ENCODE results near the gene IL25. TPM values are rescaled to one million over a fixed set of nuclear protein-coding genes. Genes with fewer than 3 reads are reported as not detected.

IL25 gene
- total and polyA plus RNA-seq, 8 donors: not detected

GRCh38 chr14:23348297-23348655, 24.3 kb upstream of the IL25 start:
- no peaks in the 10 kb centered on the region for H3K27me3 ChIP-seq
- no peaks in the 10 kb centered on the region for H3K36me3 ChIP-seq
- no peaks in the 10 kb centered on the region for H3K9me3 ChIP-seq
- ATAC-seq (no peak), FAIRE-seq (no peak), DNase-seq (no peak)
- H3K27ac ChIP-seq: no peak overlapping the region
- TF ChIP-seq CTCF (IDR thresholded peaks at IDR 0.05): no peak
- intact Hi-C loops (cut with DNase I): no loop called here
- no peak overlapping the region for H3K4me3 ChIP-seq
- peaks cover 0 to 4% (median 0%) of the 10 kb centered on the region in 3 donors for H3K4me1 ChIP-seq
- 89 to 91% methylated on average over 6 of the region's 6 CpGs for WGBS, 2 donors

- no peak for TF ChIP-seq CTCF (IDR thresholded peaks at IDR 0.05)
- intact Hi-C loops (cut with DNase I): no loop called here
- ATAC-seq: no peak
These were observed 23.3 kb upstream of the IL25 start for GRCh38 chr14:23349156-23349845.

DNA sequence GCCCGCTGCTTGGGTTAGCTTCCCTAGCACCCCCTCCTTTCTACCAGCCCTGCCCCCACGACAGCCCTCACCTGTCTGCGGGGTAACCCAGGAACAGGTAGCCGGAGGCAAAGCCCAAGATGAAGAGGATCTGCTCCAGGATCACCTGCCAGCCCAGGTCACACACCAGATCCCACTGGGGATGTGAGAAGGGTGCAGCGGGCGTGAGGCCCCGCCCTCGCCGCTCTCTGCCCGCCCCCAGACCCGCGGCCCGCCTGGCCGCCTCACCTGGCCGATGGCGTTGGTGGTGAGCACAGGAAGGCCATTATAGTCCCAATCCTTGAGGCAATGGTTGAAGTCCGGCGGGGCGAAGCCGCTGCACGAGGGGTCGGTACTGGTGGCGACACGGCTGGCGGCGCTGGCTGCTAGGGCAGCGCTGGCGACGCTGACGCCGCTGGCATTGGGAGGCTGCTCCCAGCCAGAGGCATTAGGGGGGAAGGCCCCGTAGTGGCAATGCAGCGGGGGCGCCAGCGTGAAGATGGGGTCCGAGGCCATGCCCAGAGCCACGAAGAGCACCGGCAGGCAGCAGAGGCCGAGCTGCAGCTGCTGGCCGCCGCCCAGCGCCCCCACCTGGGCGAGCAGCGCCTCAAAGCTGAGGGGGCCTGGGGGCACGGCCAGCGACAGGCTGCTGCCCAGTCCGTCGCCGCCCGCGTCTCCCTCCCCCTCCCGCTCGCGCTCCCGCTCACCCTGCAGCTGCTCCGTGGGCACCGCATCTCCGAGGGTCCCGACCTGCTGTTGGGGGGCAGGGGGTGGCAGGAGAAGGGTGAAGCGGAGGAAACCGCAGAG, 20.7 kb upstream of the IL25 start:
- intact Hi-C loops (cut with DNase I): no loop called here
- H3K9me3 ChIP-seq: no peaks in the 10 kb centered on the region
- H3K4me1 ChIP-seq: peaks cover 0 to 4% (median 0%) of the 10 kb centered on the region in 3 donors
- H3K36me3 ChIP-seq: no peaks in the 10 kb centered on the region
- DNase-seq (peak in 1 of 6 donors; percentile 67), FAIRE-seq (no peak), ATAC-seq (peak; percentile 51 to 73 (median 70))
- H3K27me3 ChIP-seq: no peaks in the 10 kb centered on the region
- no peak for TF ChIP-seq CTCF (IDR thresholded peaks at IDR 0.05)
- no peak overlapping the region for H3K27ac ChIP-seq
- WGBS, 2 donors: 16% methylated on average over 45 to 61 of the region's 61 CpGs
- peak overlapping the region; percentile 39 to 70 (median 60) for H3K4me3 ChIP-seq

More at GRCh38 chr14:23349156-23349845, 23.3 kb upstream of the IL25 start:
- Histone ChIP-seq H3K27ac (no peak overlapping the region), H3K36me3 (no peaks in the 10 kb centered on the region), H3K27me3 (no peaks in the 10 kb centered on the region), H3K9me3 (no peaks in the 10 kb centered on the region), H3K4me3 (no peak overlapping the region), H3K4me1 (peaks cover 0 to 4% (median 0%) of the 10 kb centered on the region in 3 donors)
- 79 to 80% methylated on average over 8 of the region's 8 CpGs for whole genome bisulfite sequencing, 2 donors
- no peak for FAIRE-seq
- no peak for DNase-seq

DNA sequence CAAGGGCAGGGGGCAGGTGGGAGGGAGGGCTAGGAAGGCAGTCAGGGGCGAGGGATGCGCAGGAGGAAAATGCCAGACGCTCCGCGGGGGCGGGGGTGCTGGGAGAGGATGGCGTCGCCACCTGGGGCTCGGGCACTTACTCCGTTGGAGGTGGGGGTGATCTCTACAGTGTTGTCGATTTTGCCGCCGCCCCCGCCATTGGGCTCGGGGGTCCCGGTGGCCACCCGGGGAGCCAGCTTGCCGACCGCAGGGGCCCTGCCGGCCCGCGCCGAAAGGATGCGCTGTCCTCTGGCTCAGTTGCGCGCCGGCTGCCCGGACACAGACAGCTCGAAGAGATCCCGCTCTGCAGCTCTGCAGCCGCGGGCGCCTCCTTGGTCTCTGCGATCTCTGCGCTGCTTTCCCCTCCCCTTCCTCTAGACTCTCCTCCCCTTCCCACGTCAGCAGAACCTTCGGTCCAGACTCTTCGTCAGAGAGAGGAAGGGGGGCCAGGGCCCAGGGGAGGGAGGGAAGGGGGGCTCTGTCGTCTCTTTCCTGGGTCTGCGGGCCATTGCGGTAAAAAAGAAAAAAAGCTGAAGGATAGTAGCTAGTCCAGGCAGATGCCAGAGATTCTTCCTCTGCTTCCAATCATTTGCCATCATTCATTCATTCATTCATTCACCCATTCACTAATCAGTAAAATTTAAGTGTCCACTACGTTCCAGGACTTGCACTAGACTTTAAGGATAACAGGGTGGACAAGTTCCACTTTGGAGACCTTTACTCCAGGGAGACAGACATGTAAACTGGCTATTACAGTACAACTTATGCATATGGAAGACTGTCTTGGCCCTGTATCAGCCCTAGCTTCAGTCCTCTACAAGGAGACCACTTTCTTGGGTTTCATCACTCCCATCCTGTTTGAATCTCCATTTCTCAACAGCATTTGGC, 19.8 kb upstream of the IL25 start, which contains the start of gene SLC22A17:
TSS of gene SLC22A17 (minus strand) at position 382 of the 927 bp plus-strand sequence.
- Histone ChIP-seq H3K4me3 (peak within 1 kb of the TSS; percentile 39 to 70 (median 60)), H3K9me3 (no peaks in the 10 kb centered on the region), H3K36me3 (no peaks in the 10 kb centered on the region), H3K27ac (no peak within 1 kb of the TSS), H3K27me3 (no peaks in the 10 kb centered on the region), H3K4me1 (peaks cover 0 to 4% (median 0%) of the 10 kb centered on the region in 3 donors)
- FAIRE-seq (no peak), ATAC-seq (peak; percentile 92 to 96 (median 95)), DNase-seq (peak; percentile 61 to 84 (median 70))
- no peak for TF ChIP-seq CTCF (IDR thresholded peaks at IDR 0.05)
- 1 to 2% methylated on average over 33 to 42 of the region's 42 CpGs for WGBS, 2 donors
- intact Hi-C loops (cut with DNase I): no loop called here
